Panc1 (cell line): Measurements from ENCODE around the gene GMDS. TPM values are rescaled to one million over a fixed set of nuclear protein-coding genes. Genes with fewer than 3 reads are reported as not detected.

Experiments
- ATAC-seq: fragments of 200-7000 bp; cut with Tn5 transposase; 2 replicates; pipeline ENCODE4 v1.9.1; 2020; ENCODE audit warnings: mild to moderate bottlenecking, moderate library complexity
- BruUV-seq: library from RNA; stranded (reverse); fragments of 400-500 nt; replicated peaks from 2 replicates; lab custom pipeline; 2021; lab: Mats Ljungman, UMichigan
- CTCF ChIA-PET: fragments of 300-600 bp; sonication (Branson Sonifier 250); formaldehyde crosslinking; loops from one replicate; lab custom pipeline; 2022; ENCODE audit warnings: antibody characterized with exemption; lab: Charles Lee
- POLR2A ChIA-PET: fragments of 300-600 bp; sonication (Branson Sonifier 250); formaldehyde crosslinking; loops from one replicate; lab custom pipeline; 2022; ENCODE audit warnings: antibody characterized with exemption; lab: Charles Lee
- DNase-seq: peaks from one replicate; pipeline ENCODE4 v3.0.0-alpha.2; 2010; ENCODE audit warnings: low read depth, low spot score
- H3K27ac ChIP-seq: 2 replicates; pipeline ENCODE4 v1.5.1; 2011; ENCODE audit warnings: mild to moderate bottlenecking, low read length, inconsistent platforms
- H3K27me3 ChIP-seq: fragments of 200-500 bp; sonication (Bioruptor generic); 2 replicates; pipeline ENCODE4 v1.6.0; 2014; ENCODE audit warnings: low read length, inconsistent platforms; ENCODE audit not compliant: control insufficient read depth, insufficient read depth
- H3K36me3 ChIP-seq: fragments of 200-500 bp; sonication (Bioruptor generic); 2 replicates; pipeline ENCODE4 v1.5.1; 2014; ENCODE audit warnings: inconsistent platforms, mild to moderate bottlenecking, low read length, moderate library complexity; ENCODE audit not compliant: control insufficient read depth, insufficient read depth
- H3K4me1 ChIP-seq: 2 replicates; pipeline ENCODE4 v1.5.1; 2011; ENCODE audit warnings: inconsistent platforms, mild to moderate bottlenecking, low read length, moderate library complexity; ENCODE audit not compliant: control insufficient read depth, insufficient read depth
- H3K4me3 ChIP-seq, 2 experiments: 2 replicates each; pipeline ENCODE4 v1.5.1; 2011 to 2012; ENCODE audit warnings: low read depth in 2 of 2, low read length in 2 of 2, mild to moderate bottlenecking in 2 of 2, inconsistent platforms in 1 of 2, moderate library complexity in 1 of 2
- H3K9me3 ChIP-seq: fragments of 200-500 bp; sonication (Bioruptor generic); 2 replicates; pipeline ENCODE4 v1.5.1; 2014; ENCODE audit warnings: low read depth, mild to moderate bottlenecking, inconsistent platforms, low read length, moderate library complexity; ENCODE audit not compliant: control insufficient read depth, insufficient read depth
- CTCF ChIP-seq: fragments of 450-650 bp; IDR thresholded peaks from 2 replicates; pipeline ENCODE4 v1.5.1; 2017; ENCODE audit warnings: mild to moderate bottlenecking
- POLR2AphosphoS5 ChIP-seq: IDR thresholded peaks from 2 replicates; pipeline ENCODE4 v1.6.1; 2012; ENCODE audit warnings: mild to moderate bottlenecking, low read depth, low read length, moderate library complexity
- REST ChIP-seq, 2 experiments: IDR thresholded peaks; 2 replicates each; pipeline ENCODE4 v1.6.1; 2011 to 2012; ENCODE audit warnings: low read depth in 2 of 2, control low read depth in 1 of 2, low read length in 1 of 2, mild to moderate bottlenecking in 1 of 2, moderate library complexity in 1 of 2; ENCODE audit not compliant: insufficient read depth in 1 of 2
- SIN3A ChIP-seq: IDR thresholded peaks from 2 replicates; pipeline ENCODE4 v1.6.1; 2012; ENCODE audit warnings: low read depth, mild to moderate bottlenecking, low read length, moderate library complexity, borderline replicate concordance; ENCODE audit not compliant: insufficient read depth
- TCF7L2 ChIP-seq: IDR thresholded peaks from 2 replicates; pipeline ENCODE4 v1.6.1; 2011; ENCODE audit warnings: mild to moderate bottlenecking, low read depth, low read length, inconsistent platforms
- in situ Hi-C: cut with HindIII; loops from 2 replicates; pipeline ENCODE4 v1.10.0; 2016; ENCODE audit warnings: low sequenced_read_pairs, low pct_unique_long_range_greater_than_20kb
- intact Hi-C: fragments of 100-400 bp; cut with micrococcal nuclease; formaldehyde crosslinking; loops from one replicate; pipeline ENCODE4 v1.10.0; 2022; ENCODE audit not compliant: unreplicated experiment
- total RNA-seq: library from RNA; stranded (reverse); gene quantifications from one replicate; pipeline ENCODE4 v1.2.1, GENCODE V29; 2021; ENCODE audit not compliant: unreplicated experiment

Gene GMDS
- total RNA-seq, 1 experiment from 2014 or later, result 9.8 TPM

- no TSS peak for BruUV-seq
Measured at GRCh38 chr6:1599469-1599868, 645.9 kb downstream of the GMDS start.

GRCh38 chr6:1598886-1599285 lies 646.5 kb downstream of the GMDS start:
- no peaks in the 10 kb centered on the region for H3K9me3 ChIP-seq
- no TSS peak for BruUV-seq
- no peak for DNase-seq
- intact Hi-C loops (loop anchor here (5.0 to 10.0 kb wide), 2 partner anchors 1036 to 1098 kb away; no protein-coding TSS in a partner anchor), in situ Hi-C loops (no loop called here)
- TF ChIP-seq POLR2AphosphoS5 (no peak), CTCF (no peak), TCF7L2 (no peak), SIN3A (no peak), REST (IDR thresholded peaks at IDR 0.05; ENCODE audit: insufficient read depth in 1 of 2, low read depth in 2 of 2, low read length in 1 of 2) (no peak)
- POLR2A ChIA-PET, result no interaction called here
- peaks cover 10% of the 10 kb centered on the region for H3K4me1 ChIP-seq
- H3K27me3 ChIP-seq, result no peaks in the 10 kb centered on the region
- CTCF ChIA-PET, result no interaction called here
- ATAC-seq, result no peak
- no peaks in the 10 kb centered on the region; the same call in 1 of the 2 replicates for H3K36me3 ChIP-seq
- no peak overlapping the region for H3K4me3 ChIP-seq
- H3K27ac ChIP-seq, result no peak overlapping the region

More at GRCh38 chr6:1599469-1599868, 645.9 kb downstream of the GMDS start:
- in situ Hi-C loops (no loop called here), intact Hi-C loops (loop anchor here (5.0 to 10.0 kb wide), 2 partner anchors 1035 to 1098 kb away; no protein-coding TSS in a partner anchor)
- H3K9me3 ChIP-seq, result no peaks in the 10 kb centered on the region
- POLR2A ChIA-PET, result no interaction called here
- H3K36me3 ChIP-seq, result no peaks in the 10 kb centered on the region; the same call in 1 of the 2 replicates
- no peak for ATAC-seq
- no peak for DNase-seq
- H3K27me3 ChIP-seq, result no peaks in the 10 kb centered on the region
- CTCF ChIA-PET, result interaction anchor here (0.6 kb wide), 1 partner anchor 443 kb away, joined by 3 read pairs; no protein-coding TSS in a partner anchor
- H3K27ac ChIP-seq, result no peak overlapping the region
- no peak for TF ChIP-seq SIN3A
- no peak for TF ChIP-seq REST (IDR thresholded peaks at IDR 0.05; ENCODE audit: insufficient read depth in 1 of 2, low read depth in 2 of 2, low read length in 1 of 2)
- TF ChIP-seq CTCF, result no peak
- TF ChIP-seq TCF7L2, result no peak
- TF ChIP-seq POLR2AphosphoS5, result no peak
- no peak overlapping the region for H3K4me3 ChIP-seq
- peaks cover 12% of the 10 kb centered on the region for H3K4me1 ChIP-seq
